Neural cell (in vitro differentiated cells): ENCODE data around the gene RBM6.

Source experiments
- EP300 ChIP-seq: fragments of 450-650 bp; conservative IDR thresholded peaks from 2 replicates; pipeline ENCODE4 v1.6.1; 2014; ENCODE audit warnings: antibody characterized with exemption, mild to moderate bottlenecking, moderate library complexity; ENCODE audit not compliant: poor library complexity, severe bottlenecking
- EZH2 ChIP-seq: fragments of 200-600, 300-800 bp; shearing (Covaris generic), sonication (generic); IDR thresholded peaks from 2 replicates; pipeline ENCODE4 v1.6.1; 2014; ENCODE audit warnings: antibody characterized with exemption, low read length, borderline replicate concordance, mild to moderate bottlenecking; ENCODE audit not compliant: insufficient read depth, poor library complexity, severe bottlenecking
- MXI1 ChIP-seq: fragments of 450-650 bp; conservative IDR thresholded peaks from 2 replicates; pipeline ENCODE4 v1.6.1; 2014; ENCODE audit warnings: antibody characterized with exemption, mild to moderate bottlenecking; ENCODE audit not compliant: poor library complexity, severe bottlenecking
- POLR2AphosphoS5 ChIP-seq: IDR thresholded peaks from 2 replicates; pipeline ENCODE4 v1.6.1; 2012
- RAD21 ChIP-seq: fragments of 450-650 bp; conservative IDR thresholded peaks from 2 replicates; pipeline ENCODE4 v1.6.1; 2014; ENCODE audit warnings: antibody characterized with exemption, mild to moderate bottlenecking, moderate library complexity
- TAF1 ChIP-seq: IDR thresholded peaks from 2 replicates; pipeline ENCODE4 v1.6.1; 2012; ENCODE audit warnings: low read depth
- TF ChIP-seq, protein P1 (sequence below): fragments of 450-650 bp; IDR thresholded peaks from 2 replicates; pipeline ENCODE4 v1.5.1; 2014; ENCODE audit warnings: antibody characterized with exemption, mild to moderate bottlenecking, moderate library complexity; ENCODE audit not compliant: poor library complexity, severe bottlenecking
- TF ChIP-seq, protein P2 (sequence below): IDR thresholded peaks from 2 replicates; pipeline ENCODE4 v1.6.1; 2012; ENCODE audit warnings: borderline replicate concordance

DNA sequence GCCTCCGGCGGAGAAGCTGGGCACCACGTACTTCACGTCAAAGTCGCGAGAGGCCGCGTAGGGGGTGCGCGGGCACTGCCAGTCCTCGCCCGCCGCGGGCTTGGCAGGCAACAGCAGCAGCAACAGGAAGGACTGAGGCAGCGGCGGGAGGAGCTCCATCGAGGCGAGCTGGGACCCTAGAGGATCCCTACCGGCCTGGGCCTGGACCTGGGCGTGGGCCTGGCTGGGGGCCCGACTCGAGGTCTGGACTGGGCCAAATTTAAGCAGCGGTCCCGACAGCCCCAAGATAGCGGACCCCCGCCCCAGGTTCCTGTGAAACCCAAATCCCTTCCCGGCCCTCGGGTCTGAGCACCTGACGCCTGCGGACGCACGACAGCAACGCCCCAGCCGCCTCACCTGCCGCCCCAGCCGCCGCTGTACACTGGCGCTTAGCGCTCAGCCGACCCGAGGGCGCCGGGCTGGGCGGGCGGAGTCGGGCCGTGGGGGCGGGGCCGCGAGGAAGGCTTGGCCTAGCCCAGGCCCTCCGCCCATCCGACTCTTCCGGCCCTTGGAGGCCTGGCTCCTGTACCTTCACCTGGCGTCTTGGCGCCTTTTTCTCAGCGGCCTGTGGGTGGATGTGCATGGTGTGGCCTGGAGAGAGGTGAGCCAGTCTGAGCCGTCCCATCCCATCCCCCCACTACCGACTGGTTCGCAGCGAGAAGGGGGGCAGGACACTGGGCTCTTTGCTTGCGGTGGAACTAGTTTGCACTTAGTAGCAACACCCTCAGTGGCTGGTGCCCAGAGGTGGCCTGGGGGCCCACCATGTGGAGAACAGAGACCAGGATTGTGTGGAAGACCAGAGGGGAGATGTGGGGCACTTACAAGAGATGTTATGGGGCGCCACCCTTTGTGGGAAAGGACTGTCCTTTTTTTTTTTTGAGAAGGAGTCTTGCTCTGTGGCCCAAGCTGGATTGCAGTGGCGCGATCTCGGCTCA, 36.2 kb upstream of the RBM6 start, which contains the start of gene MST1R:
- TF ChIP-seq, protein P1, sequence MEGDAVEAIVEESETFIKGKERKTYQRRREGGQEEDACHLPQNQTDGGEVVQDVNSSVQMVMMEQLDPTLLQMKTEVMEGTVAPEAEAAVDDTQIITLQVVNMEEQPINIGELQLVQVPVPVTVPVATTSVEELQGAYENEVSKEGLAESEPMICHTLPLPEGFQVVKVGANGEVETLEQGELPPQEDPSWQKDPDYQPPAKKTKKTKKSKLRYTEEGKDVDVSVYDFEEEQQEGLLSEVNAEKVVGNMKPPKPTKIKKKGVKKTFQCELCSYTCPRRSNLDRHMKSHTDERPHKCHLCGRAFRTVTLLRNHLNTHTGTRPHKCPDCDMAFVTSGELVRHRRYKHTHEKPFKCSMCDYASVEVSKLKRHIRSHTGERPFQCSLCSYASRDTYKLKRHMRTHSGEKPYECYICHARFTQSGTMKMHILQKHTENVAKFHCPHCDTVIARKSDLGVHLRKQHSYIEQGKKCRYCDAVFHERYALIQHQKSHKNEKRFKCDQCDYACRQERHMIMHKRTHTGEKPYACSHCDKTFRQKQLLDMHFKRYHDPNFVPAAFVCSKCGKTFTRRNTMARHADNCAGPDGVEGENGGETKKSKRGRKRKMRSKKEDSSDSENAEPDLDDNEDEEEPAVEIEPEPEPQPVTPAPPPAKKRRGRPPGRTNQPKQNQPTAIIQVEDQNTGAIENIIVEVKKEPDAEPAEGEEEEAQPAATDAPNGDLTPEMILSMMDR: no peak
- TF ChIP-seq POLR2AphosphoS5 (no peak), EP300 (no peak), MXI1 (no peak), EZH2 (no peak), RAD21 (no peak), TAF1 (no peak)
- TF ChIP-seq, protein P2, sequence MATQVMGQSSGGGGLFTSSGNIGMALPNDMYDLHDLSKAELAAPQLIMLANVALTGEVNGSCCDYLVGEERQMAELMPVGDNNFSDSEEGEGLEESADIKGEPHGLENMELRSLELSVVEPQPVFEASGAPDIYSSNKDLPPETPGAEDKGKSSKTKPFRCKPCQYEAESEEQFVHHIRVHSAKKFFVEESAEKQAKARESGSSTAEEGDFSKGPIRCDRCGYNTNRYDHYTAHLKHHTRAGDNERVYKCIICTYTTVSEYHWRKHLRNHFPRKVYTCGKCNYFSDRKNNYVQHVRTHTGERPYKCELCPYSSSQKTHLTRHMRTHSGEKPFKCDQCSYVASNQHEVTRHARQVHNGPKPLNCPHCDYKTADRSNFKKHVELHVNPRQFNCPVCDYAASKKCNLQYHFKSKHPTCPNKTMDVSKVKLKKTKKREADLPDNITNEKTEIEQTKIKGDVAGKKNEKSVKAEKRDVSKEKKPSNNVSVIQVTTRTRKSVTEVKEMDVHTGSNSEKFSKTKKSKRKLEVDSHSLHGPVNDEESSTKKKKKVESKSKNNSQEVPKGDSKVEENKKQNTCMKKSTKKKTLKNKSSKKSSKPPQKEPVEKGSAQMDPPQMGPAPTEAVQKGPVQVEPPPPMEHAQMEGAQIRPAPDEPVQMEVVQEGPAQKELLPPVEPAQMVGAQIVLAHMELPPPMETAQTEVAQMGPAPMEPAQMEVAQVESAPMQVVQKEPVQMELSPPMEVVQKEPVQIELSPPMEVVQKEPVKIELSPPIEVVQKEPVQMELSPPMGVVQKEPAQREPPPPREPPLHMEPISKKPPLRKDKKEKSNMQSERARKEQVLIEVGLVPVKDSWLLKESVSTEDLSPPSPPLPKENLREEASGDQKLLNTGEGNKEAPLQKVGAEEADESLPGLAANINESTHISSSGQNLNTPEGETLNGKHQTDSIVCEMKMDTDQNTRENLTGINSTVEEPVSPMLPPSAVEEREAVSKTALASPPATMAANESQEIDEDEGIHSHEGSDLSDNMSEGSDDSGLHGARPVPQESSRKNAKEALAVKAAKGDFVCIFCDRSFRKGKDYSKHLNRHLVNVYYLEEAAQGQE: no peak
